ENCODE measurements around the gene POMGNT1.

Gene POMGNT1

DNA sequence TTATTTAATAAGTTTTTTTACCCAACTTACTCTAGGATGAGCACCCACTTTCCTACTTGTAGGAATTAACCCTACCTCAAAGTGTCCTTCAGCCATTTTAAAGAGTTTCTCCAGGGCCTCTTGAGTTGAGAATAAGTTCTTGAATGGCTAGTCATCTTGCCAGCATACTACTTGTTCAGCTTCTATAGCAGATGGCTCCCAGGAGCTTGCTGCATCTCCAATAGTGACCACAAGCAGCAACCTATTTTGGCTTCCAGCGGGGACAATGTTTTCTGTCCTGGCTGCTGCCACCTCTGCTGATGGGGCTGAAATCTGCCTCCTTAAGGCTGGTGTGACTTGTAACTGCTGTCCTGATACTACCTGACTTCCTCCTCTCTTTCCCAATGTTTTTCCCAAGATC lies 45.0 kb downstream of the POMGNT1 start:
- no peaks in the 10 kb centered on the region for H3K36me3 ChIP-seq (replicated peaks)
- H3K27me3 ChIP-seq (replicated peaks): no peaks in the 10 kb centered on the region
- in situ Hi-C loops (cut with HindIII; ENCODE audit: low pct_ligation_motif_present, low sequenced_read_pairs): no loop called here
- TF ChIP-seq, protein P1, sequence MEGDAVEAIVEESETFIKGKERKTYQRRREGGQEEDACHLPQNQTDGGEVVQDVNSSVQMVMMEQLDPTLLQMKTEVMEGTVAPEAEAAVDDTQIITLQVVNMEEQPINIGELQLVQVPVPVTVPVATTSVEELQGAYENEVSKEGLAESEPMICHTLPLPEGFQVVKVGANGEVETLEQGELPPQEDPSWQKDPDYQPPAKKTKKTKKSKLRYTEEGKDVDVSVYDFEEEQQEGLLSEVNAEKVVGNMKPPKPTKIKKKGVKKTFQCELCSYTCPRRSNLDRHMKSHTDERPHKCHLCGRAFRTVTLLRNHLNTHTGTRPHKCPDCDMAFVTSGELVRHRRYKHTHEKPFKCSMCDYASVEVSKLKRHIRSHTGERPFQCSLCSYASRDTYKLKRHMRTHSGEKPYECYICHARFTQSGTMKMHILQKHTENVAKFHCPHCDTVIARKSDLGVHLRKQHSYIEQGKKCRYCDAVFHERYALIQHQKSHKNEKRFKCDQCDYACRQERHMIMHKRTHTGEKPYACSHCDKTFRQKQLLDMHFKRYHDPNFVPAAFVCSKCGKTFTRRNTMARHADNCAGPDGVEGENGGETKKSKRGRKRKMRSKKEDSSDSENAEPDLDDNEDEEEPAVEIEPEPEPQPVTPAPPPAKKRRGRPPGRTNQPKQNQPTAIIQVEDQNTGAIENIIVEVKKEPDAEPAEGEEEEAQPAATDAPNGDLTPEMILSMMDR (IDR thresholded peaks at IDR 0.05; ENCODE audit: low read depth, low read length, missing control alignments): no peak
- DNase-seq: no peak
- no peak overlapping the region for H3K4me3 ChIP-seq (ENCODE audit: low read depth, low read length)
- H3K27ac ChIP-seq: no peak overlapping the region

DNA sequence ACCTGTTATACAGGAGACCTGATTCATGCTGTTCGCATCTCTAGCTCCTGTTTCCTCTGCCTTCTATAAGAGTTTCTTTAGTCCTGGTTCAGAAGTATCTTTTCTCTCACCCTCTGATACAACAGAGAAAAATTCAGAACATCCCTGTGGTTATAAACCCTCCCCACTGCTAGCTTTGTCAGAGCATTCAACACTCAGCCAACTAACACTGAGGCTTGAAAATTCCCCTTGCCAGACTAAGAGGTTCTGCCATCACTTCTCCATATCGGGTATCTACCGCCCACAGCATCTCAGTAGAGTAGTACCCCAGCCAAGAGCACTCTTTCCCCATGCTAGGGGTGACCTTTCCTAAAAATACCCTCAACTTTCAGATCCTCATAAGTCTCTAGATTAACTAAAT lies 46.2 kb downstream of the POMGNT1 start:
- peak; percentile 60 for DNase-seq
- Histone ChIP-seq H3K27ac (no peak overlapping the region), H3K4me3 (ENCODE audit: low read depth, low read length) (no peak overlapping the region), H3K36me3 (replicated peaks) (no peaks in the 10 kb centered on the region), H3K27me3 (replicated peaks) (no peaks in the 10 kb centered on the region)
- in situ Hi-C loops (cut with HindIII; ENCODE audit: low pct_ligation_motif_present, low sequenced_read_pairs): no loop called here
- TF ChIP-seq, protein P1 (IDR thresholded peaks at IDR 0.05; ENCODE audit: low read depth, low read length, missing control alignments): no peak

DNA sequence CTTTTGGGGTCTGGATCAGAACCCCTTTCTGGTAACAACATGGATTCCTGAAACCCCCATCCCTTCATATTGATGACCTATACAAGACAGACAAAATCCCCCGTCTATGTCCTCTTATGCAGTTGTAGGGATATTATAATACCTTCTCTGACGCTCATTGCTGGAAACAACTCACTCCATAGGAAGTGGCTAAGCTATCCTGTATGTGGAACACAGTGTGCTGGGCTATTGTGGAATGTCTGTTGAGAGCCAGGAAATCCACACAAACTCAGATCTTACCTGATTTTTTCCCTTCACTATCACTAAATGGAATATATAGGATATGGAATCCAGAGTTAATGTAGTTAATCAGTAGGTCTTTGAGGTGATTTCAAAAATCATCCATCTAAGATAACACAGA lies 48.1 kb downstream of the POMGNT1 start:
- H3K4me3 ChIP-seq (ENCODE audit: low read depth, low read length): no peak overlapping the region
- TF ChIP-seq, protein P1 (IDR thresholded peaks at IDR 0.05; ENCODE audit: low read depth, low read length, missing control alignments): no peak
- in situ Hi-C loops (cut with HindIII; ENCODE audit: low pct_ligation_motif_present, low sequenced_read_pairs): no loop called here
- H3K27me3 ChIP-seq (replicated peaks): no peaks in the 10 kb centered on the region
- H3K27ac ChIP-seq: no peak overlapping the region
- H3K36me3 ChIP-seq (replicated peaks): no peaks in the 10 kb centered on the region
- DNase-seq: peak; percentile 16

DNA sequence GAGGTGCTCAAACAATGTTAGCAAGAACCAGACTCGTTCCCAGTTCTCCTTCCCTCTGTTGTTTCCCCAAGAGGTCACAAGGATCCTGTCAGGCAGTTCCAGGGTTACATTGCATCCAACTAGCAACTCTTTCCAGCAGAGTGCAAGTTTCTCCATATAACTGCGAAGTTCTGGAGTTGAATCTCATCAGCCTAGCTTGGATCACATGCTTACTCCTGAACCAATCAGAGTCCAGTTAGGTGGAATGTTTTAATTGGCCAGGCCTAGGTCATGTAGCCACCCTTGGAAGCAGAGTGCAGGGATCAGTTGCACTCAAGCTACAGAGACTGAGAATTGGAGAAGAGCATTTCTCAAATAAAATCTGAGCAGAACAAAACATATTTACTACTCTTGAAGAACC lies 49.9 kb downstream of the POMGNT1 start:
- no peaks in the 10 kb centered on the region for H3K27me3 ChIP-seq (replicated peaks)
- in situ Hi-C loops (cut with HindIII; ENCODE audit: low pct_ligation_motif_present, low sequenced_read_pairs): no loop called here
- no peak overlapping the region for H3K4me3 ChIP-seq (ENCODE audit: low read depth, low read length)
- DNase-seq: no peak
- TF ChIP-seq, protein P1 (IDR thresholded peaks at IDR 0.05; ENCODE audit: low read depth, low read length, missing control alignments): no peak
- H3K36me3 ChIP-seq (replicated peaks): no peaks in the 10 kb centered on the region
- H3K27ac ChIP-seq: no peak overlapping the region
